Transverse colon (tissue), 3 donors: Measurements from ENCODE around the gene CTPS1.

Source experiments
- POLR2A ChIP-seq: fragments of 450-650 bp; IDR thresholded peaks from one replicate; pipeline ENCODE4 v1.6.1; 2016; ENCODE audit warnings: antibody characterized with exemption, mild to moderate bottlenecking, moderate library complexity
- TF ChIP-seq, protein P1 (sequence below), 5 experiments: fragments of 200-600 bp in 3 of 5; fragments of 450-650 bp in 2 of 5; sonication (generic) in 3 of 5; IDR thresholded peaks; 1 replicate in 2 of 5; 2 replicates in 3 of 5; pipeline ENCODE4 v1.5.1; 2016 to 2017; ENCODE audit warnings: antibody characterized with exemption in 5 of 5, inconsistent platforms in 3 of 5, mild to moderate bottlenecking in 2 of 5, moderate library complexity in 1 of 5

DNA sequence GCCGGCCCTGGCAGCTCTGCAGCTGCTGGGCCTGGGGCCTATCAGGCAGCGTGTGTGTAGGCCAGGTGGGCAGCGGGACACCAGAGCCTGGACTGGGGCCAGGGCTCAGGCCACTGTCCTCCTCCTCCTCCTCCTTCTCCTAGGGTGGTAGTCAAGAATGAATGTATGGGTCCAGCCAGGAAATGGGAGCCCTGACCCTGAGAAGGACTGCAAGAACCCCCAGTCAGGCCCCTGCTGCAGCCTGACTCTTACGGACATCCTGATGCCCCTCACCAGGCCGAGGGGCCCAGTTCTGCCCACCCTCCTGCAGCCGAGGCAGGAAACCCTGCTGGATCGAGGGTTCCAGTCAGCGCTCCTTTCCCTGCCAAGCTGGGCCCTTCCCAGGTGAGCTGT lies 38.5 kb downstream of the CTPS1 start:
- TF ChIP-seq, protein P1, sequence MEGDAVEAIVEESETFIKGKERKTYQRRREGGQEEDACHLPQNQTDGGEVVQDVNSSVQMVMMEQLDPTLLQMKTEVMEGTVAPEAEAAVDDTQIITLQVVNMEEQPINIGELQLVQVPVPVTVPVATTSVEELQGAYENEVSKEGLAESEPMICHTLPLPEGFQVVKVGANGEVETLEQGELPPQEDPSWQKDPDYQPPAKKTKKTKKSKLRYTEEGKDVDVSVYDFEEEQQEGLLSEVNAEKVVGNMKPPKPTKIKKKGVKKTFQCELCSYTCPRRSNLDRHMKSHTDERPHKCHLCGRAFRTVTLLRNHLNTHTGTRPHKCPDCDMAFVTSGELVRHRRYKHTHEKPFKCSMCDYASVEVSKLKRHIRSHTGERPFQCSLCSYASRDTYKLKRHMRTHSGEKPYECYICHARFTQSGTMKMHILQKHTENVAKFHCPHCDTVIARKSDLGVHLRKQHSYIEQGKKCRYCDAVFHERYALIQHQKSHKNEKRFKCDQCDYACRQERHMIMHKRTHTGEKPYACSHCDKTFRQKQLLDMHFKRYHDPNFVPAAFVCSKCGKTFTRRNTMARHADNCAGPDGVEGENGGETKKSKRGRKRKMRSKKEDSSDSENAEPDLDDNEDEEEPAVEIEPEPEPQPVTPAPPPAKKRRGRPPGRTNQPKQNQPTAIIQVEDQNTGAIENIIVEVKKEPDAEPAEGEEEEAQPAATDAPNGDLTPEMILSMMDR (IDR thresholded peaks at IDR 0.05) = no peak
- no peak for TF ChIP-seq POLR2A
